ENCODE data around the gene AFG3L2.

- TF ChIP-seq, protein P1, sequence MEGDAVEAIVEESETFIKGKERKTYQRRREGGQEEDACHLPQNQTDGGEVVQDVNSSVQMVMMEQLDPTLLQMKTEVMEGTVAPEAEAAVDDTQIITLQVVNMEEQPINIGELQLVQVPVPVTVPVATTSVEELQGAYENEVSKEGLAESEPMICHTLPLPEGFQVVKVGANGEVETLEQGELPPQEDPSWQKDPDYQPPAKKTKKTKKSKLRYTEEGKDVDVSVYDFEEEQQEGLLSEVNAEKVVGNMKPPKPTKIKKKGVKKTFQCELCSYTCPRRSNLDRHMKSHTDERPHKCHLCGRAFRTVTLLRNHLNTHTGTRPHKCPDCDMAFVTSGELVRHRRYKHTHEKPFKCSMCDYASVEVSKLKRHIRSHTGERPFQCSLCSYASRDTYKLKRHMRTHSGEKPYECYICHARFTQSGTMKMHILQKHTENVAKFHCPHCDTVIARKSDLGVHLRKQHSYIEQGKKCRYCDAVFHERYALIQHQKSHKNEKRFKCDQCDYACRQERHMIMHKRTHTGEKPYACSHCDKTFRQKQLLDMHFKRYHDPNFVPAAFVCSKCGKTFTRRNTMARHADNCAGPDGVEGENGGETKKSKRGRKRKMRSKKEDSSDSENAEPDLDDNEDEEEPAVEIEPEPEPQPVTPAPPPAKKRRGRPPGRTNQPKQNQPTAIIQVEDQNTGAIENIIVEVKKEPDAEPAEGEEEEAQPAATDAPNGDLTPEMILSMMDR (IDR thresholded peaks at IDR 0.05), result no peak
- TF ChIP-seq POLR2A (IDR thresholded peaks at IDR 0.05), result no peak
Measured at GRCh38 chr18:12423393-12423792, 46.4 kb upstream of the AFG3L2 start.

Data from adrenal gland (tissue), 5 donors.